ENCODE results near the gene EIF4E2. TPM values are rescaled to one million over a fixed set of nuclear protein-coding genes. Genes with fewer than 3 reads are reported as not detected.
A peak's percentile ranks its signal among the peaks of the same experiment; 100 is the strongest.

EIF4E2 gene
- total RNA-seq, 2 experiments from 2014 or later = 45.9 to 46.0 TPM

DNA sequence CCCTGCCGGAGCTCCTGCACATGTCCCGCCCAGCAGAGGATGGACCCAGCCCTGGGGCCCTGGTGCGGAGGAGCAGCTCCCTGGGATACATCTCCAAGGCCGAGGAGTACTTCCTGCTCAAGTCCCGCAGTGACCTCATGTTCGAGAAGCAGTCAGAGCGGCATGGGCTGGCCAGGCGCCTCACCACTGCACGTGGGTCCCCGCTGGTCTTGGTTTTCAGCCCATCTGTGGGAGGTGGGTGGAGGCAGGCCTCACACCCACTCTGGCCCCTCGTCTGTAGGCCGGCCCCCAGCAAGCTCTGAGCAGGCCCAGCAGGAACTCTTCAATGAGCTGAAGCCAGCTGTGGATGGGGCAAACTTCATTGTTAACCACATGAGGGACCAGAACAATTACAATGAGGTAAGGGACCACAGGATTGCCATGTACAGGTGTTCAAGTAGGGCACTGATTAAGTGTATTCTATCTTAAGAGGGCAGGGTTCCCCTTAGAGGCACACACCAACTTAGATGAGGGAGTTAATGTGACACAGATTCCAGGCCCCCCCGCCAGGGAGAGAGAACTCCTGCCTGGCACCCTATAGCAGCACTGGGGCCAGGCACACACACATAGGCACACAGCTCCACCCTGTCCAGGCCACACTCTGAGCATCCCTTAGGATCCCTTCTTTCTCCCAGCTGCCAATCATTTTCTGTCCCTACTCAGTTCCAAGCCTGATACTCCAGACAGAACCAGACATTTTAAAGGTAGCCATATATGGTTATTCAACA is 16.4 kb upstream of the EIF4E2 start:
- no peak overlapping the region for H3K27ac Mint-ChIP-seq
- CTCF ChIA-PET = no interaction called here
- intact Hi-C loops (cut with DNase I, micrococcal nuclease) = no loop called here
- H3K27me3 Mint-ChIP-seq = peaks cover 35% of the 10 kb centered on the region
- Histone ChIP-seq H3K27ac (ENCODE audit: low read depth in 1 of 2, low read length in 2 of 2) (no peak overlapping the region), H3K27me3 (ENCODE audit: control insufficient read depth in 1 of 2, insufficient read depth in 2 of 2, low read length in 2 of 2) (peaks cover 6 to 23% of the 10 kb centered on the region in 2 experiments), H3K4me1 (ENCODE audit: insufficient read depth, low read length) (peaks cover 2% of the 10 kb centered on the region), H3K9me3 (ENCODE audit: control insufficient read depth in 1 of 2, insufficient read depth in 1 of 2, low read length in 2 of 2) (peaks cover 0 to 15% of the 10 kb centered on the region in 2 experiments), H3K4me3 (ENCODE audit: low read length) (no peak overlapping the region), H3K36me3 (ENCODE audit: insufficient read depth, low read length) (no peaks in the 10 kb centered on the region)
- no peak for DNase-seq
- POLR2A ChIA-PET = no interaction called here
- no peaks in the 10 kb centered on the region for H3K9me3 Mint-ChIP-seq
- H3K4me3 Mint-ChIP-seq = no peak overlapping the region
- H3K36me3 Mint-ChIP-seq (ENCODE audit: low read depth) = no peaks in the 10 kb centered on the region
- H3K4me1 Mint-ChIP-seq (ENCODE audit: low read depth) = peaks cover 2% of the 10 kb centered on the region
- TF ChIP-seq, protein P1, sequence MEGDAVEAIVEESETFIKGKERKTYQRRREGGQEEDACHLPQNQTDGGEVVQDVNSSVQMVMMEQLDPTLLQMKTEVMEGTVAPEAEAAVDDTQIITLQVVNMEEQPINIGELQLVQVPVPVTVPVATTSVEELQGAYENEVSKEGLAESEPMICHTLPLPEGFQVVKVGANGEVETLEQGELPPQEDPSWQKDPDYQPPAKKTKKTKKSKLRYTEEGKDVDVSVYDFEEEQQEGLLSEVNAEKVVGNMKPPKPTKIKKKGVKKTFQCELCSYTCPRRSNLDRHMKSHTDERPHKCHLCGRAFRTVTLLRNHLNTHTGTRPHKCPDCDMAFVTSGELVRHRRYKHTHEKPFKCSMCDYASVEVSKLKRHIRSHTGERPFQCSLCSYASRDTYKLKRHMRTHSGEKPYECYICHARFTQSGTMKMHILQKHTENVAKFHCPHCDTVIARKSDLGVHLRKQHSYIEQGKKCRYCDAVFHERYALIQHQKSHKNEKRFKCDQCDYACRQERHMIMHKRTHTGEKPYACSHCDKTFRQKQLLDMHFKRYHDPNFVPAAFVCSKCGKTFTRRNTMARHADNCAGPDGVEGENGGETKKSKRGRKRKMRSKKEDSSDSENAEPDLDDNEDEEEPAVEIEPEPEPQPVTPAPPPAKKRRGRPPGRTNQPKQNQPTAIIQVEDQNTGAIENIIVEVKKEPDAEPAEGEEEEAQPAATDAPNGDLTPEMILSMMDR (IDR thresholded peaks at IDR 0.05) = no peak
- no peak for ATAC-seq (ENCODE audit: poor library complexity)

DNA sequence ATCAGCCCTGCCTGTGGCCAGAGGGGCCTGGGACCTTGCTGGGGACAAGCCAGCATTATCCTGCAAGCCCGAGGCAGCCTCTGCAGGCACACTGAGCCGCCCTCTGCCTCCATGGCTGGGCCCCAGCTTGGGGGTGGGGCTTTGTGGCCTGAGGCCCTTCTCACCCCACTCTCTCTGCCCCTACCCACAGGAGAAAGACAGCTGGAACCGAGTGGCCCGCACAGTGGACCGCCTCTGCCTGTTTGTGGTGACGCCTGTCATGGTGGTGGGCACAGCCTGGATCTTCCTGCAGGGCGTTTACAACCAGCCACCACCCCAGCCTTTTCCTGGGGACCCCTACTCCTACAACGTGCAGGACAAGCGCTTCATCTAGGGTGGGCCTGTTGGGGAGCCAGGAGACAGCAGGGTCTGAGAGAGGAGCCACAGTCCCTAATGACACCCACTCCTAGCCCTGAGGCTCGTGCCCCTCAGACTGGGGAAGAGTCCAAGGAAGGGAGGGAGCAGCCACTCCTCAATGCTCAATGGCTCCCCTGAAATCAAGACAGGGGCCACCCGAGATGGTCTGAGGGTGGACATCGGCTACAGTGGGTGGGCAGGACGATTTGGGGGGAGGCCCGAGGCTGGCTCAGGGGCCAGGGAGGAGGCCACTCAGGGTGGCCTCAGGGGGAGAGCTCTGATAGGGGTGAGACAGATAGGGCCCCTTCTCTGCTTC is 15.4 kb upstream of the EIF4E2 start:
- no peaks in the 10 kb centered on the region for H3K36me3 Mint-ChIP-seq (ENCODE audit: low read depth)
- Histone ChIP-seq H3K36me3 (ENCODE audit: insufficient read depth, low read length) (no peaks in the 10 kb centered on the region), H3K27me3 (ENCODE audit: control insufficient read depth in 1 of 2, insufficient read depth in 2 of 2, low read length in 2 of 2) (peaks cover 5 to 23% of the 10 kb centered on the region in 2 experiments), H3K27ac (ENCODE audit: low read depth in 1 of 2, low read length in 2 of 2) (no peak overlapping the region), H3K4me1 (ENCODE audit: insufficient read depth, low read length) (no peaks in the 10 kb centered on the region), H3K9me3 (ENCODE audit: control insufficient read depth in 1 of 2, insufficient read depth in 1 of 2, low read length in 2 of 2) (peaks cover 0 to 15% of the 10 kb centered on the region in 2 experiments), H3K4me3 (ENCODE audit: low read length) (no peak overlapping the region)
- H3K27ac Mint-ChIP-seq = no peak overlapping the region
- ATAC-seq (ENCODE audit: poor library complexity) (no peak), DNase-seq (no peak)
- H3K4me1 Mint-ChIP-seq (ENCODE audit: low read depth) = no peaks in the 10 kb centered on the region
- CTCF ChIA-PET = no interaction called here
- H3K4me3 Mint-ChIP-seq = no peak overlapping the region
- no peaks in the 10 kb centered on the region for H3K9me3 Mint-ChIP-seq
- POLR2A ChIA-PET = no interaction called here
- H3K27me3 Mint-ChIP-seq = peaks cover 27% of the 10 kb centered on the region
- TF ChIP-seq, protein P1 (IDR thresholded peaks at IDR 0.05) = no peak
- intact Hi-C loops (cut with DNase I, micrococcal nuclease) = no loop called here

DNA sequence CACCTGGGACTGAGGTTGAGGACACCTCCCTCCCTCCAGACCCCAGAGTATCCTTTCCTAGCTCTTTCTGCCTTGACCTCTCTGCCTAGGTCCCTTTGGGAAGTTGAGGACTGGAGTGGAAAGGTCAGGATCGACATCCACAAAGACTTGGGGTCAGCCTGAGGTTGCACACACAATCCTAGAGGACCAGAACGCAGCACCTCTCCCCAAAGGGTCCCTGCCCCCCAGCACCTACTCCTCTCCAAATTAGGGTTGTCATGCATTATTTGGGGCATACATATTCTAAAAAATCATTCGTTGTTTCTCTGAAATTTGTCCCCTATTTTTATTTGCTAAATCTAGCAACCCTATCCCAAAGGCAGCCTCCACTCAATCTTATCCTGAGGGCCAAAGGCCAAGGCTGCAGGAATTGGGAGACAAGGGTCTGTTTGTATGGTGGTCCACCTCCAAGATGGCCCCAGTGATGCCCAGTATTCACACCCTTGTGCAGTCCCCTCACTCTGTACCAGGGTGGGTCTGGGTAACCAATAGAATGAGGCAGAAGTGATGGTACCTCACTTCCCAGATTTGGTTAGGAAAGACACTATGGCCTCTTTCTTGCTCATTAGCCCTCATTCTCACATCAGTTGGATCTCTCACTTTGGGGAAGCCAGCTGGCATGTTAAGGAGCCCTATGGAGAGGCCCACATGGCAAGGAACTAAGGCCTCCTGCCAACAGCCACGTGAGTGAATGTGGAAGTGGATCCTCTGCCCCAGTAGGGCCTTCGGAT is 14.5 kb upstream of the EIF4E2 start:
- Mint-ChIP-seq H3K9me3 (no peaks in the 10 kb centered on the region), H3K4me3 (no peak overlapping the region), H3K27me3 (peaks cover 20% of the 10 kb centered on the region), H3K4me1 (ENCODE audit: low read depth) (no peaks in the 10 kb centered on the region), H3K27ac (no peak overlapping the region), H3K36me3 (ENCODE audit: low read depth) (no peaks in the 10 kb centered on the region)
- Histone ChIP-seq H3K4me3 (ENCODE audit: low read length) (no peak overlapping the region), H3K27me3 (ENCODE audit: control insufficient read depth in 1 of 2, insufficient read depth in 2 of 2, low read length in 2 of 2) (peaks cover 5 to 23% of the 10 kb centered on the region in 2 experiments), H3K4me1 (ENCODE audit: insufficient read depth, low read length) (no peaks in the 10 kb centered on the region), H3K9me3 (ENCODE audit: control insufficient read depth in 1 of 2, insufficient read depth in 1 of 2, low read length in 2 of 2) (peaks cover 0 to 15% of the 10 kb centered on the region in 2 experiments), H3K36me3 (ENCODE audit: insufficient read depth, low read length) (no peaks in the 10 kb centered on the region), H3K27ac (ENCODE audit: low read depth in 1 of 2, low read length in 2 of 2) (no peak overlapping the region)
- CTCF ChIA-PET = no interaction called here
- ATAC-seq (ENCODE audit: poor library complexity) (no peak), DNase-seq (peak in 1 of 14 experiments; percentile 19)
- TF ChIP-seq, protein P1 (IDR thresholded peaks at IDR 0.05) = no peak
- intact Hi-C loops (cut with DNase I, micrococcal nuclease) = no loop called here
- POLR2A ChIA-PET = no interaction called here
